SK-N-MC (cell line): ENCODE measurements around the gene LRP1B.

Experiments
- EZH2 ChIP-seq: fragments of 200-600 bp; sonication (generic); IDR thresholded peaks from one replicate; pipeline ENCODE4 v1.6.1; 2017; ENCODE audit warnings: antibody characterized with exemption
- FOXP2 ChIP-seq: optimal IDR thresholded peaks from 2 replicates; pipeline ENCODE3; 2011; ENCODE audit warnings: mild to moderate bottlenecking, moderate library complexity; ENCODE audit not compliant: insufficient read depth; ENCODE audit errors: extremely low read length, control extremely low read depth
- POLR2AphosphoS5 ChIP-seq: IDR thresholded peaks from 2 replicates; pipeline ENCODE4 v1.6.1; 2012; ENCODE audit warnings: mild to moderate bottlenecking, low read depth, low read length, borderline replicate concordance

DNA sequence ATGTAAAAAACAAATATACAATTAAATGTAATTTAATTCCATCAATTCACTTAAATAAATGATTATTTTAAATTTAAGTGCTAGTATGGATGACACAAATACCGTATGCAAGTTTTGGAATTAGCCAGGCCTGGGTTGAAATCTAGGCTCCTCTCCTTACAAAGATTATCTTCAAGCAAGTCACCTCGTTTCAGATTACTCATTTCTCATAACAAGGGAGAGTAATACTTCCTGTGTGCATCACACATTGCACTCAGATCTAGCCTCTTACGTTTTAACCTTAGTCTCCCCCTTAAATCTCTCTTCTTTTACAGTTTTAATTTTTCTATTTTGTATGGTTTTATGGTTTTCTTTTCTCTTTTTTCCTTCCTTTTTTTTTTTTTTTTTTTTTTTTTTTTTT lies 1874.7 kb downstream of the LRP1B start:
- TF ChIP-seq POLR2AphosphoS5 = no peak
- no peak for TF ChIP-seq EZH2
- TF ChIP-seq FOXP2 = no peak
